Panc1 (cell line): Measurements from ENCODE around the gene ATG14. TPM values are rescaled to one million over a fixed set of nuclear protein-coding genes. Genes with fewer than 3 reads are reported as not detected.

ENCODE experiments used
- ATAC-seq: fragments of 200-7000 bp; cut with Tn5 transposase; 2 replicates; pipeline ENCODE4 v1.9.1; 2020; ENCODE audit warnings: mild to moderate bottlenecking, moderate library complexity
- BruUV-seq: library from RNA; stranded (reverse); fragments of 400-500 nt; replicated peaks from 2 replicates; lab custom pipeline; 2021; lab: Mats Ljungman, UMichigan
- CTCF ChIA-PET: fragments of 300-600 bp; sonication (Branson Sonifier 250); formaldehyde crosslinking; loops from one replicate; lab custom pipeline; 2022; ENCODE audit warnings: antibody characterized with exemption; lab: Charles Lee
- POLR2A ChIA-PET: fragments of 300-600 bp; sonication (Branson Sonifier 250); formaldehyde crosslinking; loops from one replicate; lab custom pipeline; 2022; ENCODE audit warnings: antibody characterized with exemption; lab: Charles Lee
- DNase-seq: peaks from one replicate; pipeline ENCODE4 v3.0.0-alpha.2; 2010; ENCODE audit warnings: low read depth, low spot score
- H3K27ac ChIP-seq: 2 replicates; pipeline ENCODE4 v1.5.1; 2011; ENCODE audit warnings: mild to moderate bottlenecking, low read length, inconsistent platforms
- H3K27me3 ChIP-seq: fragments of 200-500 bp; sonication (Bioruptor generic); 2 replicates; pipeline ENCODE4 v1.6.0; 2014; ENCODE audit warnings: low read length, inconsistent platforms; ENCODE audit not compliant: control insufficient read depth, insufficient read depth
- H3K36me3 ChIP-seq: fragments of 200-500 bp; sonication (Bioruptor generic); 2 replicates; pipeline ENCODE4 v1.5.1; 2014; ENCODE audit warnings: inconsistent platforms, mild to moderate bottlenecking, low read length, moderate library complexity; ENCODE audit not compliant: control insufficient read depth, insufficient read depth
- H3K4me1 ChIP-seq: 2 replicates; pipeline ENCODE4 v1.5.1; 2011; ENCODE audit warnings: inconsistent platforms, mild to moderate bottlenecking, low read length, moderate library complexity; ENCODE audit not compliant: control insufficient read depth, insufficient read depth
- H3K4me3 ChIP-seq, 2 experiments: 2 replicates each; pipeline ENCODE4 v1.5.1; 2011 to 2012; ENCODE audit warnings: low read depth in 2 of 2, low read length in 2 of 2, mild to moderate bottlenecking in 2 of 2, inconsistent platforms in 1 of 2, moderate library complexity in 1 of 2
- H3K9me3 ChIP-seq: fragments of 200-500 bp; sonication (Bioruptor generic); 2 replicates; pipeline ENCODE4 v1.5.1; 2014; ENCODE audit warnings: low read depth, mild to moderate bottlenecking, inconsistent platforms, low read length, moderate library complexity; ENCODE audit not compliant: control insufficient read depth, insufficient read depth
- POLR2AphosphoS5 ChIP-seq: IDR thresholded peaks from 2 replicates; pipeline ENCODE4 v1.6.1; 2012; ENCODE audit warnings: mild to moderate bottlenecking, low read depth, low read length, moderate library complexity
- SIN3A ChIP-seq: IDR thresholded peaks from 2 replicates; pipeline ENCODE4 v1.6.1; 2012; ENCODE audit warnings: low read depth, mild to moderate bottlenecking, low read length, moderate library complexity, borderline replicate concordance; ENCODE audit not compliant: insufficient read depth
- TCF7L2 ChIP-seq: IDR thresholded peaks from 2 replicates; pipeline ENCODE4 v1.6.1; 2011; ENCODE audit warnings: mild to moderate bottlenecking, low read depth, low read length, inconsistent platforms
- in situ Hi-C: cut with HindIII; loops from 2 replicates; pipeline ENCODE4 v1.10.0; 2016; ENCODE audit warnings: low sequenced_read_pairs, low pct_unique_long_range_greater_than_20kb
- intact Hi-C: fragments of 100-400 bp; cut with micrococcal nuclease; formaldehyde crosslinking; loops from one replicate; pipeline ENCODE4 v1.10.0; 2022; ENCODE audit not compliant: unreplicated experiment
- total RNA-seq: library from RNA; stranded (reverse); gene quantifications from one replicate; pipeline ENCODE4 v1.2.1, GENCODE V29; 2021; ENCODE audit not compliant: unreplicated experiment
- TF ChIP-seq, protein P1 (sequence below), 2 experiments: IDR thresholded peaks; 2 replicates each; pipeline ENCODE4 v1.6.1; 2011 to 2012; ENCODE audit warnings: low read depth in 2 of 2, control low read depth in 1 of 2, low read length in 1 of 2, mild to moderate bottlenecking in 1 of 2, moderate library complexity in 1 of 2; ENCODE audit not compliant: insufficient read depth in 1 of 2
- TF ChIP-seq, protein P2 (sequence below): fragments of 450-650 bp; IDR thresholded peaks from 2 replicates; pipeline ENCODE4 v1.5.1; 2017; ENCODE audit warnings: mild to moderate bottlenecking

The ATG14 gene
- total RNA-seq, 1 experiment from 2014 or later: 7.1 TPM

DNA sequence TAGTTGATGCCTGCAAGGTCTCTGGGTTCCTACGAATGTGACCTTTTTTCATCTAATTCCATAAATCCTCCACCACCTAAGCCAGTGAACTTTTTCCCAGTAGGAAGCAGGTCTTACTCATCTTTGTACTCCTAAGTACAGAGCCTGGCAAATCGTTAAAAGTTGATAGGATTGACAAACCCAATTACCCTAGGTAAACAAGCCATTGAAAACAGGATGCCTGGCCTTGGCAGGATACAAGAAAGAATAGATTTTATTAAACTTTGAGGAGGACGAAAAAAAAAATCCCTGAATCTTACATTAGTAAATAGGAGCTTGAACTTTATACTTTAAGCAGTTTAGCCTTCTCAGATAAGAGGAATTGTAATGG lies 23.2 kb upstream of the ATG14 start:
- in situ Hi-C loops: no loop called here
- no peak for DNase-seq
- Histone ChIP-seq H3K27ac (no peak overlapping the region), H3K27me3 (no peaks in the 10 kb centered on the region), H3K4me3 (no peak overlapping the region), H3K9me3 (no peaks in the 10 kb centered on the region), H3K36me3 (no peaks in the 10 kb centered on the region), H3K4me1 (peaks cover 16% of the 10 kb centered on the region)
- ChIA-PET POLR2A (no interaction called here), CTCF (no interaction called here)
- intact Hi-C loops: loop anchor here (10.0 kb wide), 1 partner anchor 1040 kb away; no protein-coding TSS in a partner anchor
- TF ChIP-seq TCF7L2 (no peak), POLR2AphosphoS5 (no peak), SIN3A (no peak)
- BruUV-seq: no TSS peak
- no peak for ATAC-seq

DNA sequence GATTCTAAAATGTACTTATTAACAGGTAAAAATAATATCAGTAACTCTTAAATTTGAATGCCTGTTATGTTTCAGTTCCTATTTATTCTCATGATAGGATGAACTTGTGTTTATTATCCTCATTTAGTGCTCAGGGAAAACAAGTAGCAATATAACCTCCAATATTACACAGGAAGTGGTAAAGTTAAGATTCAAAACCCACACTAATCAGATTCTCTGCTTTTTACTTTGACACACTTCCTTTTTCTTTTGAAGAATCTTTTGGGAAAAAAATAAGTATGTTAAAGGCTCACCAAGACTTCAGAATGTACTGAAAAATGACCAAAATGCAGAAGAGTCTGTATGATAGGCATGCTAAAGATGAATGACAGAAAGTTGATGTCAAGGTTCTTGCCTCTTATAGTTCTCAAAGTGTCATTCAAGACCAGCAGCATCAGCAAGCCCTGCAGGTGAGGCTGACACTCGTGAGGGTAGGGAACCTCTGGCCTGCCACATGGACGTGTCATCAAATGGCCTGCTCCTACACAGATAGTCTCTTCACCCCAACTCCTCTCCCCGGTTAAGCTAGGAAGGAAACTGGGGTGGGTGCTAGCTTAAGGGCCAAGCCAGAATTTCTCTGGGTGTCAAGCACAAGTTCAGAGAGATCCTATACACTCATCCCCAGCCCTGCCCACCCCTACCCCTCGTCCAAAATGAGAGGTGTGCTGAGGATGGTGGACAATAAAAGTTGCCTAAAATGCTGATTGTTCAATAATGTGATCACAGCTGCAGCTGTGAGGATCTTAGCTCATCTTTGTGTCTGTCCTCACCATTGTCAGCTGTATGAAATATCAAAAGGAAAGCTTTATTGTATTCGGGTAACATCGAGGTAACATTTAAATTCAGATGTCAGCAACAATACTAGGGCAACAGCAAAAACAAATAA lies 22.5 kb upstream of the ATG14 start:
- CTCF ChIA-PET: no interaction called here
- in situ Hi-C loops: no loop called here
- H3K9me3 ChIP-seq: no peaks in the 10 kb centered on the region
- TF ChIP-seq, protein P1, sequence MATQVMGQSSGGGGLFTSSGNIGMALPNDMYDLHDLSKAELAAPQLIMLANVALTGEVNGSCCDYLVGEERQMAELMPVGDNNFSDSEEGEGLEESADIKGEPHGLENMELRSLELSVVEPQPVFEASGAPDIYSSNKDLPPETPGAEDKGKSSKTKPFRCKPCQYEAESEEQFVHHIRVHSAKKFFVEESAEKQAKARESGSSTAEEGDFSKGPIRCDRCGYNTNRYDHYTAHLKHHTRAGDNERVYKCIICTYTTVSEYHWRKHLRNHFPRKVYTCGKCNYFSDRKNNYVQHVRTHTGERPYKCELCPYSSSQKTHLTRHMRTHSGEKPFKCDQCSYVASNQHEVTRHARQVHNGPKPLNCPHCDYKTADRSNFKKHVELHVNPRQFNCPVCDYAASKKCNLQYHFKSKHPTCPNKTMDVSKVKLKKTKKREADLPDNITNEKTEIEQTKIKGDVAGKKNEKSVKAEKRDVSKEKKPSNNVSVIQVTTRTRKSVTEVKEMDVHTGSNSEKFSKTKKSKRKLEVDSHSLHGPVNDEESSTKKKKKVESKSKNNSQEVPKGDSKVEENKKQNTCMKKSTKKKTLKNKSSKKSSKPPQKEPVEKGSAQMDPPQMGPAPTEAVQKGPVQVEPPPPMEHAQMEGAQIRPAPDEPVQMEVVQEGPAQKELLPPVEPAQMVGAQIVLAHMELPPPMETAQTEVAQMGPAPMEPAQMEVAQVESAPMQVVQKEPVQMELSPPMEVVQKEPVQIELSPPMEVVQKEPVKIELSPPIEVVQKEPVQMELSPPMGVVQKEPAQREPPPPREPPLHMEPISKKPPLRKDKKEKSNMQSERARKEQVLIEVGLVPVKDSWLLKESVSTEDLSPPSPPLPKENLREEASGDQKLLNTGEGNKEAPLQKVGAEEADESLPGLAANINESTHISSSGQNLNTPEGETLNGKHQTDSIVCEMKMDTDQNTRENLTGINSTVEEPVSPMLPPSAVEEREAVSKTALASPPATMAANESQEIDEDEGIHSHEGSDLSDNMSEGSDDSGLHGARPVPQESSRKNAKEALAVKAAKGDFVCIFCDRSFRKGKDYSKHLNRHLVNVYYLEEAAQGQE (IDR thresholded peaks at IDR 0.05; ENCODE audit: insufficient read depth in 1 of 2, low read depth in 2 of 2, low read length in 1 of 2): no peak
- no peak for TF ChIP-seq POLR2AphosphoS5
- no peak for TF ChIP-seq TCF7L2
- TF ChIP-seq, protein P2, sequence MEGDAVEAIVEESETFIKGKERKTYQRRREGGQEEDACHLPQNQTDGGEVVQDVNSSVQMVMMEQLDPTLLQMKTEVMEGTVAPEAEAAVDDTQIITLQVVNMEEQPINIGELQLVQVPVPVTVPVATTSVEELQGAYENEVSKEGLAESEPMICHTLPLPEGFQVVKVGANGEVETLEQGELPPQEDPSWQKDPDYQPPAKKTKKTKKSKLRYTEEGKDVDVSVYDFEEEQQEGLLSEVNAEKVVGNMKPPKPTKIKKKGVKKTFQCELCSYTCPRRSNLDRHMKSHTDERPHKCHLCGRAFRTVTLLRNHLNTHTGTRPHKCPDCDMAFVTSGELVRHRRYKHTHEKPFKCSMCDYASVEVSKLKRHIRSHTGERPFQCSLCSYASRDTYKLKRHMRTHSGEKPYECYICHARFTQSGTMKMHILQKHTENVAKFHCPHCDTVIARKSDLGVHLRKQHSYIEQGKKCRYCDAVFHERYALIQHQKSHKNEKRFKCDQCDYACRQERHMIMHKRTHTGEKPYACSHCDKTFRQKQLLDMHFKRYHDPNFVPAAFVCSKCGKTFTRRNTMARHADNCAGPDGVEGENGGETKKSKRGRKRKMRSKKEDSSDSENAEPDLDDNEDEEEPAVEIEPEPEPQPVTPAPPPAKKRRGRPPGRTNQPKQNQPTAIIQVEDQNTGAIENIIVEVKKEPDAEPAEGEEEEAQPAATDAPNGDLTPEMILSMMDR: no peak
- TF ChIP-seq SIN3A: no peak
- H3K27ac ChIP-seq: no peak overlapping the region
- no peaks in the 10 kb centered on the region for H3K36me3 ChIP-seq
- intact Hi-C loops: loop anchor here (10.0 kb wide), 1 partner anchor 1041 kb away; no protein-coding TSS in a partner anchor
- no peak for DNase-seq
- no TSS peak for BruUV-seq
- ATAC-seq: no peak
- H3K27me3 ChIP-seq: no peaks in the 10 kb centered on the region
- H3K4me1 ChIP-seq: peaks cover 16% of the 10 kb centered on the region
- no peak overlapping the region for H3K4me3 ChIP-seq
- POLR2A ChIA-PET: no interaction called here

DNA sequence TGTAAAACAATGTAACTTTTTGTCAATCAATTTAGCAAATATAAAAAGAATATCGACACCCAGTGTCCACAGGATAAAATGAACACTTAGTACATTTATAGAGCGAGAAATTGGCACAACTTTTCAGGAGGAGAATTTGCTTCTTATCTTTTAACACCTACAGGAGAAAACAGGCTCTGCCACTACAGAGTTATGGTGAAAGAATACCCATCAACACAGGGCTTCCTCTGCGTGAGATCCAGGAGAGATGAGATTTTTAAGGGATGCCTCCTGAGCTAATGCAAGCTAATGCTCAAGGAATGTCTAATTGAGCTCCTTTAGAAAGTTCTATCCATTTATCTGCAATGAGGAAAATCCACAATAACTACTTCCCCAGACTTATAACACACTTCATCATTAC lies 21.0 kb upstream of the ATG14 start:
- no peak for ATAC-seq
- H3K27me3 ChIP-seq: no peaks in the 10 kb centered on the region
- H3K4me3 ChIP-seq: no peak overlapping the region
- no peak for TF ChIP-seq SIN3A
- TF ChIP-seq, protein P1 (IDR thresholded peaks at IDR 0.05; ENCODE audit: insufficient read depth in 1 of 2, low read depth in 2 of 2, low read length in 1 of 2): no peak
- no peak for TF ChIP-seq TCF7L2
- no peak for TF ChIP-seq POLR2AphosphoS5
- TF ChIP-seq, protein P2: no peak
- intact Hi-C loops (loop anchor here (10.0 kb wide), 1 partner anchor 1042 kb away; no protein-coding TSS in a partner anchor), in situ Hi-C loops (no loop called here)
- no peak overlapping the region for H3K27ac ChIP-seq
- no peaks in the 10 kb centered on the region for H3K9me3 ChIP-seq
- H3K4me1 ChIP-seq: peaks cover 6% of the 10 kb centered on the region
- ChIA-PET POLR2A (no interaction called here), CTCF (interaction anchor here (0.6 kb wide), 2 partner anchors 301 to 1090 kb away, joined by 3 to 6 read pairs; no protein-coding TSS in a partner anchor)
- BruUV-seq: no TSS peak
- H3K36me3 ChIP-seq: no peaks in the 10 kb centered on the region
- no peak for DNase-seq
